ENCODE data around the gene OR13G1.
"Not testable (repeated sequence)": the region's sequence is repeated elsewhere in the genome, so short reads cannot be mapped to it uniquely, and the experiment has no call there.

Gene OR13G1

DNA sequence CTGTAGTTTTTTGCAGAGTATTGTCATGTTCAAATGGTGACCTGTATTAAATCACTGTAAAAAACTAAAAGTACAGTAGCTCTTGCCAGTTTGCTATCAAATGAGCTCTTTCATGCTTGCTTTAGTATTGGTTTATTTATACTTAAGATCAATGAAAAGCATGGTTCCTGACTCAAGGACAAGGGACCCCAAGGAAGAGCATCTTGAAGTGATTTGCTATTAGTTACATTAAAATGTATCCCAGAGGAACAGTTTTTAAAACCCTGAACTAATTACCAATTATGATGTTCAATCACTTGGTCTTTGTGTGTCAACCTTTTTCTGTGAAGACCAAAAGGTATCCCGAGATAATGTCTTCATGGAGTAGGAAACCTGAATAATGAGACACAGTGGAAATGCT lies at the start of gene OR13G1:
TSS of gene OR13G1 (minus strand) at position 101 of the 400 bp plus-strand sequence. CDS start 6,698 bp downstream, outside the sequence.
- DNase-seq (ENCODE audit: low read depth) = no peak

- no peak for DNase-seq (ENCODE audit: low read depth)
Measured at GRCh38 chr1:247721222-247721621, 41.7 kb upstream of the OR13G1 start.

DNA sequence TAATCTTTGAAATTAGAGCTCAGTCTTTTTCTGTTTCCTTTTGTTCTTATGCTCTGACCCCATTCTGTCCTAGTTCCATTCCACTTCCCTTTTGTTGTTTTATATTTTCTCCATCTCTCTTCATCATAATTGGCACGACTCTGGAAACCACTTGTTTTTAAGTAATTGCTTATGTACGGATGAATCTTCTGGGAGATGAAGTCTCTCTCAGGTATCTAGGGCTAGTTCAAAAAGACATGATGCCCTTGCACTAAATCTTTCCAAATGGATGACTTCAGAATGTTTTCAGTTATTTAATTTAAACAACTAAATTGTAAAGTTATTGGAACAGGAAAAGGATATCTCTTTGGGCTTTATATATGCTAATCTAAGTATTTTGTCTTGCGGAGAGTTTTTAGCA lies 37.0 kb upstream of the OR13G1 start, which contains the start of gene OR6F1:
TSS of gene OR6F1 (minus strand) at position 101 of the 400 bp plus-strand sequence. CDS start 3,891 bp downstream, outside the sequence.
- no peak for DNase-seq (ENCODE audit: low read depth)

DNA sequence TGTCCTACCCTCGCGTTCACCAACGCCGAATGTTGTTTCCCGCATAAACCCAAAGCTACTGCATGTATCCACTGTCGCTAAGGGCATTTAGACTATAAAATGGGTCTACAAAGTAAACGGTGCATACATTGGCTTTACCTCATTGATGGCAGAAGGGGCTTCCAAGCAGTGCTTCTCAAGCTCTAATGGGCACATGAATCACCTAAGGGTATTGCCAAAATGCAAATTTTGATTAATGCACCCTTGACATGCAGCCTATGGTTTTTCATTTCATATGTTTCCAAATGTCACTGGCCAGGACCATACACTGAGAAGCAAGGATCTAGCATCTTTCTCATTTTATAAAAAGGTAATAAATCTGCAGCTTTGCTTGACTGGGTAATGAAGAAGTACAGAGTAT lies 34.2 kb upstream of the OR13G1 start:
- no peak for DNase-seq (ENCODE audit: low read depth)

- DNase-seq (ENCODE audit: low read depth) = not testable (repeated sequence)
Measured at GRCh38 chr1:247710681-247711080, 31.1 kb upstream of the OR13G1 start.

- no peak for DNase-seq (ENCODE audit: low read depth)
Measured at GRCh38 chr1:247701338-247701737, 21.8 kb upstream of the OR13G1 start.

GRCh38 chr1:247681288-247681897 lies 1.9 kb upstream of the OR13G1 start:
- DNase-seq (ENCODE audit: low read depth) = no peak

GRCh38 chr1:247680171-247680570 lies 632 bp upstream of the OR13G1 start:
- DNase-seq (ENCODE audit: low read depth) = no peak

GRCh38 chr1:247669225-247669624 lies 10.3 kb downstream of the OR13G1 start:
- no peak for DNase-seq (ENCODE audit: low read depth)

DNA sequence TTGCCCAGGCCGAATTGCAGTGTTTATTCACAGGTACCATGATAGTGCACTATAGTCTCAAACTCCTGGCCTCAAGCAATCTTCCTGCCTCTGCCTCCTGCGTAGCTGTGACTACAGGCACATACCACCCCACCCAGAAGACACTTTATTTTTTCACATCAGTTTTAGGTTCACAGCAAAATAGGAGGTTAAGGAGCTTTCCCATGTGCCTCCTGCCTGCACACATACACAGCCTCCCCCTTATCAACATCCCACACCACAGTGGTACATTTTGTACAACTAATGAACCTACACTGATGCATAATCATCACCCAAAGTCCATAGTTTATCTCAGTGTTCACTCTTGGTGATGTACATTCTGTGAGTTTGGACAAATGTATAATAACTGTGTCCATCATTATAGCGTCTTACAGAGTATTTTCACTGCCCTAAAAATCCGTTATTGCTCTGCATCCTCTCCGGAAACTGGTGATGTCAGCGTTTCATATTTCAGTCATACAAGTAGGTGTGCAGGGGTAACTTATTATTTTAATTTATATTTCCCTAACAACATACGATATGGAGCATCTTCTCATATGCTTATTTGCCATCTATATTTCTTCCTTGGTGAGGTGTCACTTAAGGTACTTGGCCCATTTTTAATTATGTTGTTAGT lies 23.2 kb downstream of the OR13G1 start:
- no peak for DNase-seq (ENCODE audit: low read depth)

DNA sequence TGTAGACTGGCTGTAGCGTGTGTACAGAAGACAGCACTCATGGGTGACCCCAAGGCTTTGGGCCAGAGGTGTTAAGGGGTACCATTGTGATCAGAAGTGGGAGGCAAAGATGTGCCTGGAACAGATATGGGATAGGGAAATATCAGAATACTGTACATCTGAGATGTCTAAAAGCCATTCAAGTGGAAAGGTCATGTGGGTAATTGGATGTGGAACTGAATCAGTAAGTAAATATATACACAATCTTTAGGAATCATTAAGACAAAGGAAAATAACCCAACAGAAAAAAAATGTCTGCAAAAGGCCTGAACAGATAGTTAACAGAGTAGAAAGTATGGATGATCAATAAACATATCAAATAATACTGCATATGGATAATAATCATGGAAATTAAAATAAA lies 26.5 kb downstream of the OR13G1 start:
- DNase-seq (ENCODE audit: low read depth) = no peak

DNA sequence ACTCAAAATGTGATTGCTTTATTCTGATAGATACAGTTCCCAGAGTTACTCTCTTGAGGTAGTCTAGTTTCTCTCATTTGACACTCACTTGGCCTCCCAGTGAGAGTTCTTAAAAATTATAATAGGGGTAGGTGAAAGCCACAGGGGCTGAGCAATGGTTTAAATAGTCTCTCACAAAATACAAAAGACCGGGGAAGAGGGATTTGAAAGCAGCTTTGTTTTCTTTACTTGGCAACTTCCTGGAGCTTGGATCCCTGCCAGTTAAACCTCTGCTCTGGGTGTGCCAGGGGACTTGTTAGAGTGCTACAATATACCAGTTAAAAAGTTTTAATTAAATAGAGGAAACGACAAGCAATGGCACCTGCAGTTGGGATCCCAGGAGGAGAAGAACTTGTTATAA lies 31.7 kb downstream of the OR13G1 start:
- no peak for DNase-seq (ENCODE audit: low read depth)

DNA sequence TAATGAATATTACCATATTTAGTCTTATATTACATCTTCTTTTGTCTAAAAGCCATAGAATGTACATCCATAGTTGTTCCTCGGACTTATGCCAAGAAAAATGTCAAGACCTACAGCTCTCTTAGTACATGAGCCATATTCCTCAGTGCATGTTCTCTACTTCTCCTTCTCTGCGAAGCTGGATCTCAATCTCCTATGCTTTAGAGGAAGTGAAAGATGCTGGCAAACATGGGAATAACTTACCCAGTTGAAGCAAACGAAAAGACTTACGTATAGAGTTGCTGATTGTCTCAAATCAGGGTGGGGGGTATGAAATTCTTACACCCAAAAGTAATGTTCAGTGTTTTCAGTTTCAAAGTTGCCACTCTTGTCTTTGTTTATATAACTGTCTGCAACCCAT lies 32.7 kb downstream of the OR13G1 start:
- no peak for DNase-seq (ENCODE audit: low read depth)

GRCh38 chr1:247642742-247643141 lies 36.8 kb downstream of the OR13G1 start:
- no peak for DNase-seq (ENCODE audit: low read depth)

- no peak for DNase-seq (ENCODE audit: low read depth)
Measured at GRCh38 chr1:247639381-247639981, 40.1 kb downstream of the OR13G1 start.

DNA sequence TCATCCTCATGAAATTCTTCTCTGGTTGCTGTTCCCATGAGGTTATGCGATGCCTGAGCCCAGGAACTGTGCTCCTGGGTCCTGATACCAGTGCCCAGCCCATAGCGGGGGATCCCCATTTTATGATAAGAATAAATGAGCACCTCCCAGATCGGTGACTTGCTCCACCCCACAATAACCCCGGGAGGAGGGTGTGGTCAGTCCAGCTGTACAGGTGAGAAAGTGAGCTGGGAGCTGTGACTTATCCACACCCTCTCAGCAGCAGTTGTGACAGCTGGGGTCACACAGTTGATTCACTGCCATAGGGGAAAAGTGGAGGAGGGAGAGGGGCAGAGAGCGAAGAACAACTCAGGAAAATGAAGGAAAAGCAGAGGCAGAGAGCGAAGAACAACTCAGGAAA lies 40.8 kb downstream of the OR13G1 start:
- DNase-seq (ENCODE audit: low read depth) = no peak

GRCh38 chr1:247638011-247638410 lies 41.5 kb downstream of the OR13G1 start:
- DNase-seq (ENCODE audit: low read depth) = no peak

DNA sequence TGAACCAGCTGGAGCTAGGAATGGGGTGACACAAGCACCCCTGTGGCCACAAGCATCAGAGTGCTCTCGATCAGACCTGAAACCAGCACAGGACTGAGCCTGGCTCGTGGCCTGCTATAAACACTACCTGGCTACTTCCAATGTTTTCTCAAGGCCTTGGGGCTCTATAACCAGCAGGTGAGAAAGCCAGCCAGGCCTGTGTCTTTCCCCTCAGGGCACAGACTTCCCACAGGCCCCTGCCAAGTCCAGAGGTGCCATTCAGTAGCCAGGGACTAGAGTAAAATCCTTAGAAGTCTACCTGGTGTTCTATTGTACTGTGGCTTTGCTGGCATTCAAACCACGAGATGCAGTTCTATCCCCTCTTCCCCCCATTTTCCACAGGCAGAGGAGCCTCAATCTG lies 51.6 kb downstream of the OR13G1 start:
- no peak for DNase-seq (ENCODE audit: low read depth)

All from activated T-helper 1 cell treated with Interleukin-2 at 50 U/mL for 16 hours (primary cell).